ENCODE data around the gene MYL6. TPM values are rescaled to one million over a fixed set of nuclear protein-coding genes. Genes with fewer than 3 reads are reported as not detected.
A peak's percentile ranks its signal among the peaks of the same experiment; 100 is the strongest.

MYL6 gene
- total RNA-seq, 1 donor from 2014 or later = 924 TPM

GRCh38 chr12:56161690-56162351, 3.7 kb downstream of the MYL6 start:
- H3K27ac Mint-ChIP-seq (ENCODE audit: unreplicated experiment) = no peak overlapping the region
- H3K4me3 Mint-ChIP-seq = peak overlapping the region; percentile 95
- peaks cover 55% of the 10 kb centered on the region for H3K4me1 Mint-ChIP-seq
- no peaks in the 10 kb centered on the region for H3K9me3 Mint-ChIP-seq
- peaks cover 18% of the 10 kb centered on the region for H3K27me3 Mint-ChIP-seq (ENCODE audit: low read depth)
- TF ChIP-seq, protein P1, sequence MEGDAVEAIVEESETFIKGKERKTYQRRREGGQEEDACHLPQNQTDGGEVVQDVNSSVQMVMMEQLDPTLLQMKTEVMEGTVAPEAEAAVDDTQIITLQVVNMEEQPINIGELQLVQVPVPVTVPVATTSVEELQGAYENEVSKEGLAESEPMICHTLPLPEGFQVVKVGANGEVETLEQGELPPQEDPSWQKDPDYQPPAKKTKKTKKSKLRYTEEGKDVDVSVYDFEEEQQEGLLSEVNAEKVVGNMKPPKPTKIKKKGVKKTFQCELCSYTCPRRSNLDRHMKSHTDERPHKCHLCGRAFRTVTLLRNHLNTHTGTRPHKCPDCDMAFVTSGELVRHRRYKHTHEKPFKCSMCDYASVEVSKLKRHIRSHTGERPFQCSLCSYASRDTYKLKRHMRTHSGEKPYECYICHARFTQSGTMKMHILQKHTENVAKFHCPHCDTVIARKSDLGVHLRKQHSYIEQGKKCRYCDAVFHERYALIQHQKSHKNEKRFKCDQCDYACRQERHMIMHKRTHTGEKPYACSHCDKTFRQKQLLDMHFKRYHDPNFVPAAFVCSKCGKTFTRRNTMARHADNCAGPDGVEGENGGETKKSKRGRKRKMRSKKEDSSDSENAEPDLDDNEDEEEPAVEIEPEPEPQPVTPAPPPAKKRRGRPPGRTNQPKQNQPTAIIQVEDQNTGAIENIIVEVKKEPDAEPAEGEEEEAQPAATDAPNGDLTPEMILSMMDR (conservative IDR thresholded peaks at IDR 0.05) = no peak
- peaks cover 34% of the 10 kb centered on the region for H3K36me3 Mint-ChIP-seq (ENCODE audit: low read depth)
- DNase-seq (ENCODE audit: low read depth, low spot score) = no peak

DNA sequence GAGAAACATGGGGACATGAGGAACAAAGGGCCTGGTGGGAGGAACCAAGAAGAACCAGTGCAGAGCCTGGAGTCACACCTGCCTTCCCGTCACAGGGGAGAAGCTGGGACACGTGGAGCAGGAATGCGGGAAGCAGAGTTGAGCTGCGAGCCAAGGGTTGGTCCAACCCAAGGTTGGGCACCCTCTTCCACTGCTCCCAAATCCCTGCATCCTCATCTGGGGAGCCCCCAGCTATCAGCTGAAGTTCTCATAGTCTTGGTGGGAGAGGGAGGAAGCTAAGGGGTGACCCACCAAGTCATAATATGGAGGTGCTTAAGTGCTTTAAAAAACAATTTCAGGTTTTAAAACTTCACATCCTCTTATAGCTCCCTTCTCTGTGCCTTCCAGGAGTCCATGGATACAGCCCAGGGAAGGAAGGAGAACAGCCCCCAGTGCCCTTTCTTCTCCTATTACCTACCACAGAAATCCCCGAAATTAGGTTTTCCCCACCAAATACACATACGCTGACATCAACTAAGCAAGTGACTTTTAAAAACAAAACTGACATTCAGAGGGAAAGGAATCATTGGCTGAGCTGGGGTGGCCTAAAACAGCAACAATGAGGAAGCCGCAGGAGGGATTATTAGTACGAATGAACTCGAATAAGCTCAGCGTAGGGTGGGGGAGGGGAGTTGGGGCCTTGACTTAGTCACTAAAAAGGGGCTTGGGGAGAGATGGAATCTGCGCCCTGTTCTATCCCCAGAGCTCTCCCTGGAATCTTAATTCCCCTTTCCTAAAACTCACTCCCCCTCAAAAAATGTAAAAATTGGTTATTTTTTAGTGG, 4.5 kb downstream of the MYL6 start:
- no peak for DNase-seq (ENCODE audit: low read depth, low spot score)
- peaks cover 47% of the 10 kb centered on the region for H3K4me1 Mint-ChIP-seq
- H3K36me3 Mint-ChIP-seq (ENCODE audit: low read depth) = peaks cover 38% of the 10 kb centered on the region

GRCh38 chr12:56163533-56164344, 5.6 kb downstream of the MYL6 start:
- Mint-ChIP-seq H3K4me3 (peak overlapping the region; percentile 95), H3K36me3 (ENCODE audit: low read depth) (peaks cover 38% of the 10 kb centered on the region)

More for the DNA sequence above, 4.5 kb downstream of the MYL6 start:
- TF ChIP-seq, protein P1 (conservative IDR thresholded peaks at IDR 0.05) = no peak
- Mint-ChIP-seq H3K27ac (ENCODE audit: unreplicated experiment) (no peak overlapping the region), H3K9me3 (no peaks in the 10 kb centered on the region), H3K27me3 (ENCODE audit: low read depth) (peaks cover 18% of the 10 kb centered on the region), H3K4me3 (peak overlapping the region; percentile 95)

GRCh38 chr12:56164345-56164729, 6.2 kb downstream of the MYL6 start:
- no peaks in the 10 kb centered on the region for H3K9me3 Mint-ChIP-seq
- H3K4me1 Mint-ChIP-seq = peaks cover 34% of the 10 kb centered on the region
- TF ChIP-seq, protein P1 (conservative IDR thresholded peaks at IDR 0.05) = no peak
- no peak for DNase-seq (ENCODE audit: low read depth, low spot score)
- peaks cover 11% of the 10 kb centered on the region for H3K27me3 Mint-ChIP-seq (ENCODE audit: low read depth)
- H3K36me3 Mint-ChIP-seq (ENCODE audit: low read depth) = peaks cover 33% of the 10 kb centered on the region
- H3K27ac Mint-ChIP-seq (ENCODE audit: unreplicated experiment) = no peak overlapping the region
- H3K4me3 Mint-ChIP-seq = peak overlapping the region; percentile 29

More at GRCh38 chr12:56163533-56164344, 5.6 kb downstream of the MYL6 start:
- Mint-ChIP-seq H3K27me3 (ENCODE audit: low read depth) (peaks cover 15% of the 10 kb centered on the region), H3K4me1 (peaks cover 40% of the 10 kb centered on the region), H3K27ac (ENCODE audit: unreplicated experiment) (no peak overlapping the region), H3K9me3 (no peaks in the 10 kb centered on the region)
- no peak for DNase-seq (ENCODE audit: low read depth, low spot score)
- TF ChIP-seq, protein P1 (conservative IDR thresholded peaks at IDR 0.05) = no peak

- no peak overlapping the region for H3K27ac Mint-ChIP-seq (ENCODE audit: unreplicated experiment)
- peaks cover 35% of the 10 kb centered on the region for H3K36me3 Mint-ChIP-seq (ENCODE audit: low read depth)
- H3K27me3 Mint-ChIP-seq (ENCODE audit: low read depth) = peaks cover 10% of the 10 kb centered on the region
- TF ChIP-seq, protein P1 (conservative IDR thresholded peaks at IDR 0.05) = no peak
- H3K4me1 Mint-ChIP-seq = peaks cover 24% of the 10 kb centered on the region
- H3K4me3 Mint-ChIP-seq = peak overlapping the region; percentile 74
- no peaks in the 10 kb centered on the region for H3K9me3 Mint-ChIP-seq
- no peak for DNase-seq (ENCODE audit: low read depth, low spot score)
These were observed 7.2 kb downstream of the MYL6 start for GRCh38 chr12:56165369-56165768.

Measured in neural crest cell (in vitro differentiated cells).